SU-DHL-6 (cell line): ENCODE results near the gene SYT8.

ENCODE experiments used
- H2AFZ ChIP-seq: fragments of 200-600 bp; sonication (generic); 2 replicates; pipeline ENCODE4 v1.6.1; 2014; ENCODE audit warnings: low read depth, mild to moderate bottlenecking, moderate library complexity, mixed read lengths, antibody characterized with exemption, low read length; ENCODE audit not compliant: severe bottlenecking
- H3F3A ChIP-seq: fragments of 200-600 bp; shearing (Covaris generic); 2 replicates; pipeline ENCODE4 v1.6.0; 2016; ENCODE audit warnings: antibody characterized with exemption, mild to moderate bottlenecking; ENCODE audit not compliant: insufficient read depth
- H3K27ac ChIP-seq: fragments of 200-600 bp; sonication (generic); 2 replicates; pipeline ENCODE4 v1.5.1; 2016; ENCODE audit warnings: low read depth, mild to moderate bottlenecking, low read length, moderate library complexity, mixed read lengths
- H3K27me3 ChIP-seq: fragments of 200-600 bp; sonication (generic), shearing (Covaris generic); 2 replicates; pipeline ENCODE4 v1.6.0; 2014; ENCODE audit warnings: mild to moderate bottlenecking, low read length
- H3K36me3 ChIP-seq: fragments of 200-600 bp; sonication (generic); 2 replicates; pipeline ENCODE4 v1.6.1; 2014; ENCODE audit warnings: mild to moderate bottlenecking, low read length, mixed read lengths
- H3K4me2 ChIP-seq: fragments of 300-600, 200-600 bp; shearing (Covaris generic), sonication (generic); 2 replicates; pipeline ENCODE4 v1.6.0; 2014; ENCODE audit warnings: low read length, low read depth, mild to moderate bottlenecking; ENCODE audit not compliant: poor library complexity, severe bottlenecking
- H3K4me3 ChIP-seq: fragments of 200-600 bp; sonication (generic); 2 replicates; pipeline ENCODE4 v1.5.1; 2014; ENCODE audit warnings: antibody characterized with exemption, low read length, mild to moderate bottlenecking, mixed read lengths; ENCODE audit not compliant: insufficient read depth, poor library complexity, severe bottlenecking
- H3K79me2 ChIP-seq: fragments of 200-600 bp; sonication (generic); 2 replicates; pipeline ENCODE4 v1.6.1; 2014; ENCODE audit warnings: mild to moderate bottlenecking, low read length, moderate library complexity; ENCODE audit not compliant: insufficient read depth
- H3K9ac ChIP-seq: fragments of 200-600 bp; sonication (generic); 2 replicates; pipeline ENCODE4 v1.7.0; 2014; ENCODE audit warnings: mild to moderate bottlenecking, low read length
- H3K9me2 ChIP-seq: fragments of 200-600 bp; sonication (generic); replicated peaks from 2 replicates; pipeline ENCODE4 v1.6.1; 2014; ENCODE audit warnings: low read length; ENCODE audit not compliant: insufficient read depth
- H3K9me3 ChIP-seq: fragments of 200-600 bp; sonication (generic); 2 replicates; pipeline ENCODE4 v1.6.1; 2014; ENCODE audit warnings: low read length, mixed read lengths; ENCODE audit not compliant: insufficient read depth
- H4K20me1 ChIP-seq: fragments of 200-600 bp; sonication (generic); 2 replicates; pipeline ENCODE4 v1.6.1; 2014; ENCODE audit warnings: low read depth, mild to moderate bottlenecking, antibody characterized with exemption, low read length, moderate library complexity, mixed read lengths
- CTCF ChIP-seq: fragments of 200-600 bp; sonication (generic); IDR thresholded peaks from one replicate; pipeline ENCODE4 v1.5.1; 2017; ENCODE audit warnings: antibody characterized with exemption, mild to moderate bottlenecking, low read length, moderate library complexity; ENCODE audit not compliant: insufficient read depth, poor library complexity, severe bottlenecking
- EZH2phosphoT487 ChIP-seq: fragments of 200-600 bp; sonication (generic), shearing (Covaris generic); conservative IDR thresholded peaks from 2 replicates; pipeline ENCODE4 v1.6.1; 2018; ENCODE audit warnings: mild to moderate bottlenecking, antibody characterized with exemption, low read length, moderate library complexity, mixed read lengths

The SYT8 gene

DNA sequence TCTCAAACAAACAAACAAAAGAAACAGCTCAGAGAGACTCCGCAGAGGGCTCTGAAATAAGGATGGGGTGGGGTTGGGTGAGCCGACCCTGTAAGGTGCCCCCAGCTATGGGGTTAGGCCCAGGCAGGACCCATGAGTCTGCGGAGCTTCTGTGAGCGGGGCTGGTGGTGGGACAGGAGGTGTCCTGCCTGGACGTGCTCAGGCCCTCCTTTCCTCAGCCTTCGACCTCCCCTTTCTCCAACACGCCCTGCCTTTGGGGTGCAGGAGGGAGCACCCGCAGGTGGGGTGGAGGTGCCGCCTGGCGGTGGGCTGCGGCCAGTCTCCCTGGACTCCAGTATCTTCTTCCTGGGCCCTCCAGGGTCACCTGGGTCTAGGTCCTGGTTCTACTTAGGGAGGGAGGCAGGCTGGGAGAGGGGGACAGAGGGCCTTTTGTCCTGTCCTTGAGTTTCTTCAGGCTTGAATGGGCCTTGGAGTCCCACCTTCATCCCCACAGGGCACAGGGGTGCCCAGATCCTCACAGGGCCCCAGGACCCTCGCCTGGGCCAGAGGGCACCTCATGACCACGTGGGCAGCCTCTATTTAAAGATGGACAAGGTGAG is 44.7 kb downstream of the SYT8 start:
- no peak overlapping the region for H3K27ac ChIP-seq
- TF ChIP-seq CTCF (no peak), EZH2phosphoT487 (no peak)
- no peak overlapping the region for H2AFZ ChIP-seq
- H3K4me2 ChIP-seq, result no peak overlapping the region
- no peaks in the 10 kb centered on the region for H3F3A ChIP-seq
- no peak overlapping the region for H3K4me3 ChIP-seq
- H3K36me3 ChIP-seq, result peaks cover under 1% of the 10 kb centered on the region; the same call in 1 of the 2 replicates
- H3K9me2 ChIP-seq, result no peaks in the 10 kb centered on the region
- H3K9ac ChIP-seq, result no peak overlapping the region
- H3K9me3 ChIP-seq, result no peaks in the 10 kb centered on the region
- no peaks in the 10 kb centered on the region for H3K27me3 ChIP-seq
- H3K79me2 ChIP-seq, result no peaks in the 10 kb centered on the region
- no peaks in the 10 kb centered on the region; the same call in 1 of the 2 replicates for H4K20me1 ChIP-seq

DNA sequence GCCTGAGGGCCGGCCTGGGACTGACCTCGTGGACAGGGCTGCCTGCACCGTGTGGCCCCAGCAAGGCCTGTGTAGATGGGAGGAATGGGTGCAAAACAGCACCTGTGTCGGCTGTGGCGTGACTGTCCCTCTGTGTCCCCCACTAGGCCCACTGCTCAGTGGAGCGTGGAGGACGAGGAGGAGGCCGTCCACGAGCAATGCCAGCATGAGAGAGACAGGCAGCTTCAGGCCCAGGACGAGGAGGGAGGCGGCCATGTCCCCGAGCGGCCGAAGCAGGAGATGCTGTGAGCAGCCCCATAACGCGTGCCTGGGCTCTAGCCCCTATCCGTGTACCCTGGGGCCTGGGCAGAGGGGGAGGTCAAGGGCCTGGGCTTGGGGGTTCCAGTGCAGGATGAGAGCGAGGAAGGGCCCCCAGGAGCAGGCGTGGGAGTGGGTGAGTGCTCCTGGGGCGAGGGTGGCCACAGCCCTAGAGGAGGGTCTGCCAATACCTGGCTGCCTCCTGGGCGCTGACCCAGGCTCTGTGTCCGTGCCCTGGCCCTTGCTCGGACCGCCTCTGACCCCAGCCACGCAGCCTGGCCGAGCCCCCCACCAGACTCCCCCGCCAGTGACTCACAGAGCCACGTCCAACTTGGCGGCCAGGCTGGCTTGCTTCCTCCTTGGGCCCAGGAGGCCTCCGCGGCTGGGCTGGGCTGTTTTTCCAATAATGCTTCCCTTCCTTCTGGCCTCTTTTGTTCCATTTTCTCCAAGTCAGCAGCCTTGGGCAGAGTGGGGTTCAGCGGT is 45.3 kb downstream of the SYT8 start:
- Histone ChIP-seq H3K4me2 (no peak overlapping the region), H3K9ac (no peak overlapping the region), H3K36me3 (peaks cover 6% of the 10 kb centered on the region), H4K20me1 (no peaks in the 10 kb centered on the region; the same call in 1 of the 2 replicates), H3K9me2 (no peaks in the 10 kb centered on the region), H3F3A (no peaks in the 10 kb centered on the region), H3K27ac (no peak overlapping the region), H3K79me2 (no peaks in the 10 kb centered on the region), H3K9me3 (no peaks in the 10 kb centered on the region), H3K27me3 (no peaks in the 10 kb centered on the region), H3K4me3 (no peak overlapping the region), H2AFZ (no peak overlapping the region)
- TF ChIP-seq EZH2phosphoT487, result no peak
- TF ChIP-seq CTCF, result no peak

GRCh38 chr11:1880746-1881441 is 46.1 kb downstream of the SYT8 start:
- Histone ChIP-seq H3K36me3 (peaks cover 13% of the 10 kb centered on the region), H2AFZ (no peak overlapping the region), H3K4me2 (no peak overlapping the region), H3K27me3 (no peaks in the 10 kb centered on the region), H3F3A (no peaks in the 10 kb centered on the region), H3K27ac (no peak overlapping the region), H3K4me3 (no peak overlapping the region), H3K9ac (no peak overlapping the region), H3K9me2 (no peaks in the 10 kb centered on the region), H3K9me3 (no peaks in the 10 kb centered on the region), H4K20me1 (no peaks in the 10 kb centered on the region; the same call in 1 of the 2 replicates), H3K79me2 (no peaks in the 10 kb centered on the region)
- TF ChIP-seq CTCF, result no peak
- no peak for TF ChIP-seq EZH2phosphoT487
